ENCODE results near the gene RAB23. TPM values are rescaled to one million over a fixed set of nuclear protein-coding genes. Genes with fewer than 3 reads are reported as not detected.

RAB23 gene
- total RNA-seq, 2 donors from 2014 or later: 2.0 to 2.2 TPM

Other genes with a start within 250 kb of the RAB23 start
- gene KIAA1586, start 175.6 kb downstream of the RAB23 start, total RNA-seq: 10 to 100 TPM; 12.1 to 12.4 TPM
- gene ZNF451, start 132.1 kb downstream of the RAB23 start, total RNA-seq: 10 to 100 TPM; 73.8 to 76.2 TPM
- gene BAG2, start 50.0 kb downstream of the RAB23 start, total RNA-seq: 1 to 10 TPM; 5.5 to 5.8 TPM
- 10 to 100 TPM; 27.2 to 33.6 TPM for gene PRIM2, start 95.3 kb upstream of the RAB23 start, total RNA-seq